Fibroblast of skin of back (primary cell): ENCODE results near the gene LIN28A.

Experiments used
- DNase-seq: peaks from one replicate; pipeline ENCODE4 v3.0.0-alpha.2; 2013

LIN28A gene

DNA sequence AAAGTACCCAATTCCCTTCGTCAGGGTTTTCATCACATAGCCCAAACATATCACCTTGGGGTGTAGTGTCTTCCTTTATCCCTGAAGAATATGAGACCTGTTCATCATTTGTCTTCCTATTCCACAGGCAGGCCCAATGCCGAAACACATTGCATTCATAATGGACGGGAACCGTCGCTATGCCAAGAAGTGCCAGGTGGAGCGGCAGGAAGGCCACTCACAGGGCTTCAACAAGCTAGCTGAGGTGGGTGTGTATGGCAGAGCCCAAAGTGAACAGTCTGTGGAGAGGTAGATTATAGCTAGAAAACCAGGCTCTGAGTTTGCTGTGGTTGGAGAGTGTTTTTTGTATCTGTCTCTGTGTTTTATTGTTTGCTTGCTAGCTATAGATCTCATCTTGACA is 27.4 kb downstream of the LIN28A start:
- no peak for DNase-seq

DNA sequence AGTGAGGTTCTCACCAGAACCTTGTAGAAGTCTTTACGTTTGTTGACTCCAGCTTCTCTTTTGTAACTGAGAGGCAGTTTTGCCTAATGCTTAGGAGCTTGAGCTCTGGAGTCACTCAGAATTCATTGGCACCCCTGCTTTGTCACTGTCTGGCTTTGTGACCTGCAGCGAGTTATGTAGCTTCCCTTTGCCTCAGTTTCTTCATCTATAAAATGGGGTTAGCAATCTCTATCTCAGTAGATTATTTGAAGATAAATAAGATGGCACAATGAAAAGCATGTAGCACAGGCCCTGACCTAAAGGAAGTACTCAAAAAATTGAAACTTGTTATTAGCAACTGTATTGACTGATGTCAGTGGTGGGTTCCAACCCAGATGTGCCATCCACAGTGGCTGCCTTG is 29.6 kb downstream of the LIN28A start:
- DNase-seq, result no peak

DNA sequence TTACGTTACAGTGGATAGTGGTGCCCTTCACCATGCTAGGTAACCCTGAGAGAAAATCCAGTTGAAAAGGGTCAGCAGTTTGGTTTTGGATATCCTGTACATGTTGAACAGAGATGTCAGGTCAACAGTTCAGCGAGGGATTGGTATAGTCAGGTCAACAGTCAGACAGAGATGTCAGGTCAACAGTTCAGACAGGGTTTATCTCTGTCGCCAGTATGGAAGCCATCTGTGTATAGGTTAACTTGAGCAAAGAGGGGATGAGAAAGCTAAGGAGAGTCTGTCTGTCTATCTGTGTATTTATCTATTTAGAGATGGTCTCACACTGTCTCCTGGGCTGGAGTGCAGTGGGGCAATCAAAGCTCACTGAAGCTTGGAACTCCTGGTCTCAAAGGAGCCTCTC is 39.3 kb downstream of the LIN28A start:
- DNase-seq, result no peak

DNA sequence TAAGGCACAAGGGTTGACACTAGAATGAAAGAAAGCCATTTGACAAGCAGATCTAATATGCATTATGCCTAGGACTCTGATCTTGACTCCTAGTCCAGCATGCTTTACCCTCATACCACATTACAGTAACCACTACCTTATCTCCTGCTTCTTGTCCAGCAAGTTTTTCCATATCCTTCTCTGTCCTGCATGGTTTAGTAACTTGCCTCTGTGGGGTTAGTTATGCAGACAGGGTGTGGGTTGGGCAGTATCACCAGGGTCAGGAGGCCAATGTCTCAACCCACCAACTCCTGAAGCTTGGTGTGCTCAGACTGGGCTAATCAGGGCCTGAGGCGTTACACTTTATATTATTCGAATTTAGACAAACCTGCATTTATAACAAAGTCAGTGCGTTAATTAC is 40.3 kb downstream of the LIN28A start:
- DNase-seq, result no peak

DNA sequence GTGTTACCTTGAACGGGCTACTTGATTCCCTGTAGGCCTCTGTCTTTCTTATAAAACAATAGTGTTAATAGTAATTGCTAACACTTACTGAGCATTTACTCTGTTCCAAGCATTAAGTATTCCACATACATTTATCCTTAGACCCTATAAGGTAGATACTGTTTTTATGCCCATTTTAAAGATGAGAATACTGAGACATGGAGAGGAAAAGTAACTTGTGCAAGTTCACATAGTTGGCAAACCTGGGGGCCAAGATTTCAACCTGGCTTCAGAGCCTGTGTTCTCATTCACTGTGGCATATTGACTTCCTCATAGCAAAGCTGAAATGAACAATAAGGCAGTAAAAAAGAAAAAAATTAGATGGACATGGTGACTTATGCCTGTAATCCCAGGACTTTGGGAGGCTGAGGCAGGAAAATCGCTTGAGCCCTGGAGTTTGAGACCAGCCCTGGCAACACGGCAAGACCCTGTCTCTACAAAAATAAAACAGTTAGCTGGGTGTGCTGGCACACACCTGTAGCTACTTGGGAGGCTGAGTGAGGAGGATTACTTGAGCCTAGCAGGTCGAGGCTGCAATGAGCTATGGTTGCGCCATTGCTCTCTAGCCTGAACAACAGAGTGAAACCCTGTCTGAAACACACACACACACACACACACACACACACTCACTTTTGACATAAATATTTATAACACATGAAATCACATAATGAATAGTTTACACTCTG is 42.0 kb downstream of the LIN28A start:
- no peak for DNase-seq

DNA sequence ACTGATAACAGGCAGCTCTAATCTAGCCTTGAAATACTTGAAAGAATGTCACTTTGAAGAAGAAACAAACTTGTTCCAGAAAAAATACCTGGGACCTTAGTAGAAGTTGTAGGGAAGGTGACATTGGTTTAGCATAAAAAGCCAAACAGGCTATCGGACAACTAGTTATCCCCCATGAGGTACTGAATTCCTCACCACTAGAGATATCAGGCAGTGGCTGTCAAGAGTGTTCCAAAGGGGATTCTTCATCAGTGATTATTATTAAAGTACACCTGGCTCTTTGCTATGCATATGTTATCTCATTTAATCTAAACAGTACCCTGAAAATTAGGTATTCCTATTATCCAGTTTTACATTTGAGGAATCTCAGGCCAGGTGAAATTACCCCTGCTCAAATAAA is 48.5 kb downstream of the LIN28A start:
- DNase-seq, result no peak

DNA sequence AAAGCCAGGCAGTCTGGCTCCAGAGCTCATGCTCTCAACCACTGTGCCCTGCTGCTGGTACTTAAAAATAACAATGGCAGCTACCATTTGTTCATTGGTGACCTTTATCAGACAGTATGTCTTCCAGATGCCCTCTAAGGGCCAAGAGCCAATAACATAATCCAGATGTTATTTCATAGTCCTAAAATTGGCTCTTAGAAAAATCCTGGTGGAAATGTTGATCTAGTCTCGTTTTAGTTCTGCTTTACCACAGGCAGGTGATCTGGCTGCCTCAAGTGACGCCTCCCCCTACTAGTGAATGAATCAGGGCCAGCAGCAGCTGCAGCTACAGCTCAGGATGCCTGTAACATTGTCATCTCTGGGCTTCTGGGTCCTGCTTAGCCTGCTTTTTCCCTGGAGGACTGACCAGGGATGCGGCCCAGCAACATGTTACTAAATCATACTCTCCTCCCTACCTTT is 49.0 kb downstream of the LIN28A start:
- no peak for DNase-seq

DNA sequence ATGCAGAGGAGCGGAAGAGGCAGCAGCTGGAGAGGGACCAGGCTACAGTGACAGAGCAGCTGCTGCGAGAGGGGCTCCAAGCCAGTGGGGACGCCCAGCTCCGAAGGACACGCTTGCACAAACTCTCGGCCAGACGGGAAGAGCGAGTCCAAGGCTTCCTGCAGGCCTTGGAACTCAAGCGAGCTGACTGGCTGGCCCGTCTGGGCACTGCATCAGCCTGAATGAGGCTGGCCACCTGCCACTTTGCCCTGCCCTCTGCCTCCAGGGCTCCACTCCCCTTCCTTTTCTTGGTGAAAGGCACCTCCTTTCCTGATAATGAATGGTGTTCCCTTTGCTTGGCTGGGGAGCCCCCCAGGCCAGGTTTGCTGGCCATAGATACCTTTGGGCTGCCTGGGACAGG is 58.3 kb downstream of the LIN28A start:
- no peak for DNase-seq

DNA sequence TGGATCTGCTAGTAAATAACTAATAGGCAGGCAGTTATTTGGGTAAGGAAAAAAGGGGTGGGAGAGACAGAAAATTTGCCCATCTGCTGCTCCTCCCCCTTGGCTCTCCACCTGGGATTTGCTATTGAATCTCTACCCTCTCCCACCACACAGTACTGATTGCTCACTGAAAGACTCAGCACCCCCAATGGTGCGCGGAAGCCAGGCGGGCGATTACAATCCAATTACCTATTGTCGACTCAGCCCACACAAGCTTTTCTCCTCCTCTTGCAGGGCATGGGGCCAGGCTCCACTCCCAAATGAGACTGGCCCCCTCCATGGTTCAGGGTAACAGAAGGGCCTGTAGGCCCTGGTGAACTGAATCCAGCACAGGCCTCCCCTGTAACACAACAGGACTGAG is 58.9 kb downstream of the LIN28A start:
- no peak for DNase-seq

DNA sequence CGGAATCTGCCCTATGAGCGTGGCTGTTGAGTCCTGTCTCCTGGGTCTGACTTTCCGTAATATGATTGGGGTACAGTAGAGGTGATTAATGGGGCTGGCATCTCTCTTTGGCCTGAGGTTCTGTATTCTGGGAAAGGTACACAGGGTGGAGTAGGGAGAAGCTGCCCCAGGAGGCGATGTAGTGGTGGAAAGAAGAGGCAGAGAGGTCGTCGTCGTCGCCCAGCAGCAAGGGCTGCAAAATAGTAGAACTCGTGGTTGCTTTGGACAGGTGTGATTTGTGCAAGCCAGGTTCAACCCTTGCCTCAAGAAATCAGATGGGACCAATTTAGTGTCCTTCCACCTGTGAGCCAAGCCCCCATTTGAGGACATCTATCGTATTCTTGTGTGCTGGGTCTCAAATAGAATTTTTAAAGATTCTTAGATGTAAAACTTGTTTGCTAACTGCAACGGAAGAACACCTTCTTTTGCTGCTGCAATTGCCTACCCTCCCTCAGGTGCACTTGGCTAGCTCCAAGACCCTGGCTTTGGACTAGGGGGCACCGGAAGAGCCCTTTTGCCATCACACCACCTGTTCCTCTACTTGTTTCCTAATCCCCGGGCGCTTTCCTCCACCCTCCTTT is 60.4 kb downstream of the LIN28A start:
- no peak for DNase-seq

DNA sequence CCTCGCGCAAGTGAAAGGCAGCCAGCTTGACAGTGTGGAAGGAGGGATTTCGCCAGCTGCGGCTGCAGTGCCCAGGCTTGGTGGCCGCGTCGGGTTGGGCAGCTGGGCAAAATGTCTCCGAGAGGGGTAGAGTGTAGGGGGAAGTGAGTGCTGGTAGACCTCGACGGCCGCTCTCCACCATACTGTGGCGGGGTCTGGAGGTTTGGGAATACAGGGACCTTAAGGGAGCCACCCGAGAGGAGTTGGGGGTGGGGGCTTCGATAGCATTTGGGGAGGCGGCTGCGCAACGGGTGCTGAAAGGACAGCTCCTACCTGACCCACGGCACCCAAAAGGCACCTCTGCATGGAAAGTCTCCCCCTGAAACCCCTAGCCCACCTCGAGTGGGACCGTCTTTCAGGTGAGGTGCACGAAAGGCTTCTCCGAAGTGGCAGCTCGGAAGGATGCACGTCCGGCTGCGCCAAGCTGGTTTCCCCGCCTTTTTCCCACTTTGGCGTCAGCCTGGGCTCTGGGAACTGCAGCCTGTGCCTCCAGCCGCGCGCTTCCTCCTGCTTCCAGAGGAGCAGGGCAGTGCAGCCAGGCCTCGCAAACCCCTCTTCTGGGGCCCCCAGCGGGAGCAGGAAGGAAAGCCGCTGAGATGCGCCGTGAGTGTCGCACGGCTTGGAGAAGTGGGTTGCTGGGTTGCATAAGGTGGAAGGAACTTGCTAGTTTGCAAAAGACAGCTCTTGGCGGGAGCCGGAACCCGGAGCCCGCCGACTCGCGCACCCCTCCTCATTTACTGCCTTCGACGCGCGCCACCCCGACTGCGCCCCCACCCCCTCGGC is 61.1 kb downstream of the LIN28A start:
- peak; percentile 80 for DNase-seq

DNA sequence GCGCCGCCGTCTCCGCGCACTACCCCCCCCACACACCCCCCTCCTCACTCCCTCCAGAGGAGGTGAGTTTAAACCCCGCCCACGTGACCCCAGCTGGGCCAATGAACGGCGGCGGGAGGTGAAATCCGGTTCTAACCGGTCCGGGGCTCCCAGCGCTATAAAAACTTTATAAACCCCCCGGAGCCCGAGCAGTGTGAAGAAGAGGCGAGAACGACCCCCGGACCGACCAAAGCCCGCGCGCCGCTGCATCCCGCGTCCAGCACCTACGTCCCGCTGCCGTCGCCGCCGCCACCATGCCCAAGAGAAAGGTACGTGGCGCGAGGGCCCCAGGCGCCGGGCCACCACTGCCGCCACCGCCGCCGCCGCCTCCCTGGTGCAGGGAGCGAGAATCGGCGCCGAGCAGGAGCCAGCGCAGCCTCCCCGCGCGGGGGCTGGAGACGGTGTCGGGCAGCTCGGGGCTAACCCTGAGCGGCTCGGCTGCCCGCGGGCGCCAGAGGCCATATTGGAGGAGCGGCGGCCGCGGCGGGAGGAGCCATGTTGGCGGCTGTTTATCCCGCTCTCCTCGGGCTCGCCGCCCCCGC is 61.8 kb downstream of the LIN28A start, which contains the start of gene HMGN2:
Gene HMGN2, plus strand, starts transcription at position 121 of the 581 bp plus-strand sequence. Its CDS starts 173 bp downstream, at position 294.
- DNase-seq, result peak; percentile 89

DNA sequence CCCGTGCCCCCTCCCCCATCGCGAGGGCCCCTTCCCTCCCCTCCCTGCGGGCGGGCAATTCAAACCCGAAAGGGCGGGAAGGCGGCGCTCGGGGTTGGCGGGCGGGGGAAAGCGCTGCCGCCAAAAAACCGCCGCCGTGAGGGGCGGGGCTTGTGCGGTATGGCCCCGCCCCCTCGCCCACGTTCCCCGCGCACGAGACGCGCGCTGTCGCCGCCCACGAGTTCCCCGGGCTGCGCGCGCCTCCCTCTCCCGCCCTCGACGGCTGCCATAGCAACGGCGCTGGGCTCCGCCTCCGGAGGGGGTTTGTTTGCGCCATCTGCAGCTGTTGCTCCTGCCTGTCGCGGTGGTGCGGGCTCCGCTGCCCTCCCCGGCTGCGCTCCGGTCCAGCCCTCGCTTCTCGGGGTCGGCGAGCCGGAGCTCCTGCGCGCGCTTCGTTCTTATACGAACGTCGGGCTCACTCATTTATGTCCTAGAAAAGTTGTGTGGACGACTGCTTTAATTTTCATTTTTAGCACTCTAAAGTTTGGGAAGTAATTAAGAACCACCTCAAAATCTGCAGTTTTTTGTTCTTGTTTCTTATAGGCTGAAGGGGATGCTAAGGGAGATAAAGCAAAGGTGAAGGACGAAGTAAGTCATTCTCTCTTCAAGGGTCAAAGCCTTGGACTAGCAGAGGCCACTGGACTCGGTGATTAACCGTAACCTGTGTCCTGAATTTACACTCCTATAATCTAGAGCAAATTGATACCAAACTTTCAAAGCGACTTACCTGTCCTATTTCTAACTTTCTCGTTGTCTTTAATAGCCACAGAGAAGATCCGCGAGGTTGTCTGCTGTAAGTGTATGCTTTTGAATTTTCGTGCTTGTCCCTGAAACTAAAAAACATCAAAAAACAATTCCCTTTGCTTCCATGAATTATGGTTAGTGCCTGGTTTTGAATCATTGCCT is 62.6 kb downstream of the LIN28A start:
- peak; percentile 91 for DNase-seq

DNA sequence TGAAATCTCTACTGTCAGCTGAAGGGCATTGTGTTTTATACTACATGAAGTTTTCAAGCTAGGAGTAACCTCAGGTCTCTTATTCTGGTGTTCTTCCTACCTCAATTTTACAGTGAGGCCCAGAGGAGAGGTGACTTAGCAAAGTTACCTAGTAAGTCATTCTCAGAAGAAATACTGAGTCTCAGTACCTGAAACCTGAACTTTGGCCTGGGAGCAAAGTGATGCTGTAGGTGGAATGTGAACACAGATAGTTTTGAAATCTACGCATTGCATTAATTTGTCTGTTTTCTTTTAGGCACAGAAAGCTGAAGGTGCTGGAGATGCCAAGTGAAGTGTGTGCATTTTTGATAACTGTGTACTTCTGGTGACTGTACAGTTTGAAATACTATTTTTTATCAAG is 64.2 kb downstream of the LIN28A start:
- DNase-seq, result no peak

DNA sequence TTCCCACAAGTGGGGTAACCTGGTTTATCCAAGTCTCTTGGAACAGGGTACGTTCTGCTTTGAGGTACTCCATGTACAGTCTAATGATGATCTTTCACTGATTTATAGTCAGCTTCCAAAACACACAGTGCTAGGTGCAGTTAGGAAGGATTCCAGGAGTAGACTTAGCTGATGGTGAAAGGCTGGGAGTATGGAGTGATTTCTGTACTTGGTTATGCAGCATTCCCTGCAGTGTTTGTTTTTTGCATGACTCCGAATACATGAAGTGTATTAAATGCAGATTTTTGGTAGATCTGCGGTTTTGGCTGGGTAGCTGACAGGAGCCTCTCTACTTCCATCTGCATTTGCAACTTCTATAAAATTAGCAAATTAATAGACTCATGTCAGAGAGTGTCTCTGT is 65.4 kb downstream of the LIN28A start:
- DNase-seq, result no peak

DNA sequence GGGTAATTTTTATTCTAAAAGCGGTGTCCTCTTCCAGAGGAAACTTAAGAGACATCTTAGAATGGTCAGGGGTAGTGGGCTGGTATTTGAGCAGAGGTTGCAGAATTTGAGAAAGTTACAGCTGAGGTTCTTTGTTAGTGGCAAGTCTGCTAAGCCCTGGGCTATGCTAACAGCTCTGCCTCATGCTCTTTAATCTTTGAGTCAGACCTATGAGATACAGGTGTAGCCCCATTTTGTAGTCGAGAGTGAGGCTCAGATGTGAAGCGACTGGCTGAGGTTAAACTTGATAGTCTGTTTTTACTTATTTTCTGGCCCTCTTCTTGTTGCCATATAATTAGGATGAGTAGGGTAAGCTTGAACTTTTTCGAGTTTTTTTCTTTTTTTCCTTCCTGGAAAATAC is 66.3 kb downstream of the LIN28A start:
- DNase-seq, result no peak

DNA sequence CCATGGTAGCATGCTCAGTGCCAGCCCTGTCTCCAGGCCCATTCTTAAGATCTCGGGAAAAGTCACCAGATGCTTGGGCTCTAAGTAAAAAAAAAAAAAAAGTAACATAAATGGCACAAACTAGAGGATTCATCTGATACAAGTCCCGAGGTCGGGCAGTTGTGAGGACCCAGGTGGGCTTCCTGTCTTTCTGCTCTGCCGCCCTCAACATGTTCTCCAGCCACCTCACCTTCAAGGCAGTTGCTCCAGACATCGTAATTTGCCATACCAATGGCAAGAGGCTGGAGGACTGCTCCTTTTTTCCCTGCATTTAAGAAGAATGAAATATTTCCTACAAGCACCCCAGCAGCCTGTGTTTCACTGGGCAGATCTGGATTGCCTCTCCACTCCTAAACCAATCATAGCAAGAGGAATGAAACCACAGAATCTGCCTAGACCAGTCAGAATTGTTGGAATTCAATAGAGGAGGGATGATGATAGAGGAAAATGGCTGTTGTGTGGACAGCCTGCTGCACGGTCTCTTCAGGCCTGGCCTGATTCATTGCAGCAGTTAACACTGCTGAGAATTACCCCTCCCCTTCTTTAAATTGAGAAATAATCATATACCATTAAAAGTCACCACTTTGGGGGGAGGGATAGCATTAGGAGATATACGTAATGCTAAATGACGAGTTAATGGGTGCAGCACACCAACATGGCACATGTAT is 67.0 kb downstream of the LIN28A start:
- peak; percentile 27 for DNase-seq

DNA sequence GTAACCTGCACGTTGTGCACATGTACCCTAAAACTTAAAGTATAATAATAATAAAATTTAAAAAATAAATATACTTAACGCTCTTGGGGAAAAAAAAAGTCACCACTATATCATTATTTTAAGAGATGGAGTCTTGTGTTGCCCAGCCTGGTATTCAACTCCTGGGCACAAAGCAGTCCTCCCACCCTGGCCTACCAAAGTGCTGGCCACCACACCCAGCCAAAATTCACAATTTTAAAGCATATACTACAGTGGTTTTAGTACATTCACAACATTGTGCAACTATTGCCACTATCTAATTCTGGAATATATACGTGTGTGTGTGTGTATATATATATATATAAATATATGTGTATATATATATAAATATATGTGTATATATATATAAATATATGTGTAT is 67.5 kb downstream of the LIN28A start:
- DNase-seq, result no peak

DNA sequence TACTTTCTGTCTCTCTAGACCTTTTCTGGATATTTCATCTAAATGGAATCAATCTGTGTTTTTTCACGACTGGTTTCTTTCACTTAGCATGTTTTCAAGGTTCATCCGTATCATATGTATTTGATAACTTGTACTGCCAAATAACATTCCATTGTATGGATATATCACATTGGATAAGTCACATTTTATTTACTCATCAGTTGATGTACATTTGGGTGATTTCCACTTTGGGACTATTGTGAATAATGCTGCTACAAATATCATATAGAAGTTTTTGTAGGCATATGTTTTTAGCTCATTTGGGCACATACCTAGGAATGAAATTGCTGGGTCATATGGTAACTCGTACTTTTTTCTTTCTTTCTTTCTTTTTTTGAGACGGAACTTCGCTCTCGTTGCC is 68.4 kb downstream of the LIN28A start:
- no peak for DNase-seq
